GM18502 (cell line): ENCODE measurements around the gene CBARP.
A peak's percentile ranks its signal among the peaks of the same experiment; 100 is the strongest.
"Not testable (repeated sequence)": the region's sequence is repeated elsewhere in the genome, so short reads cannot be mapped to it uniquely, and the experiment has no call there.

Experiments used
- ATAC-seq: cut with Tn5 transposase; IDR thresholded peaks from one replicate; pipeline ENCODE4 v1.9.1; 2021; ENCODE audit warnings: mild to moderate bottlenecking; ENCODE audit not compliant: unreplicated experiment, poor library complexity

CBARP gene

DNA sequence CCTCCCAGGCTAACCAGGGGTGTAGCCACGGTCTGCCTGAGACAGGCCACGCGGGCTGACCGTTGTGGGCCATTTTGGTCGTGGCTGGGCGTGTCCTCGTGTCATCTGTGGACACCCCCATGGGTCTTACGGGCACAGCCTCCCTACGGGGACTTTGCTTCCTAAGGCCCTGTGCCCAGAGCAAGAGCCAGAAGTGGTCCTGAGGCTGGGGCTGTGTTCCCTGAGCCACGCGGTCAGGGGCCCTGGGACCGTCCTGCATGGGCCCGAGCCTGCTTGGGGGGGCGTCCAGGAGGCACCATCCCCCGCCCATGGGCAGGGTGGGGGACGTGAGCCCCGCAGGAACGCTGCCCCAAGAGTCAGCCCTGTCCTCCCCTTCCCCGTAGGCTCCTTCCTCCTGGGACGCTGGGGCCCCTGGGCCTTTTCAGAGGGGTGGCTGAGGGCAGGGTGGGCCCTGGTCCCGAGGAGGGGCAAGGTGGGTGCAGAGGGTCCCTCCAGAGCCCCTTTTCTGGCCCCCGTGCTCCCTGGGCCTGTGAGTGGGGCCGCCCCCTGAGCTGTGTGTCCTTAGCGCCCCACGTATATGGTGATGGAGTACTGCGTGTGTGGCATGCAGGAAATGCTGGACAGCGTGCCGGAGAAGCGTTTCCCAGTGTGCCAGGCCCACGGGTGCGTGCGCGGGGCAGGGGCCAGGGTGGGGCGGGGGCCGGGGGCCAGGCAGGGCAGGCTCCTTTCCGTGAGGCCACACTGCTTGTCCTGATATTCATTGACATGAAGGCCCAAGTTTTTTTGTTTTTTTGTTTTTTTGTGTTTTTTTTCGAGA, 18.8 kb downstream of the CBARP start:
- no peak for ATAC-seq

DNA sequence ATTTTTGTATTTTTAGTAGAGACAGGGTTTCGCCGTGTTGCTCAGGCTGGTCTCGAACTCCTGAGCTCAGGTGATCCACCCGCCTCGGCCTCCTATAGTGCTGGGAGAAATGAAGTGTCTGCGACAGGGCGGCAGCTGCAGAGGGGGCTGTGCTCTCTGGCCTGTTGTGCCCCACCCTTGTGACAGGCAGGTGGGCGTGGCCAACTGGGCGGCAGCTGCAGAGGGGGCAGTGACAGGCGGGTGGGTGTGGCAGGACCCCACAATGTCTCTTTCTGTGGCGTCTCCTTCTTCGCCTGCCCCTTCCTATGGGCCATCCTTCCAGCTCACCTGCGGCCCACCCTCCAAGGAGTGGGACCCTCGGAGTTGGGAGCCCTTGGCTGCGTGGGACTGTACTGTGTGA, 20.4 kb downstream of the CBARP start:
- no peak for ATAC-seq

DNA sequence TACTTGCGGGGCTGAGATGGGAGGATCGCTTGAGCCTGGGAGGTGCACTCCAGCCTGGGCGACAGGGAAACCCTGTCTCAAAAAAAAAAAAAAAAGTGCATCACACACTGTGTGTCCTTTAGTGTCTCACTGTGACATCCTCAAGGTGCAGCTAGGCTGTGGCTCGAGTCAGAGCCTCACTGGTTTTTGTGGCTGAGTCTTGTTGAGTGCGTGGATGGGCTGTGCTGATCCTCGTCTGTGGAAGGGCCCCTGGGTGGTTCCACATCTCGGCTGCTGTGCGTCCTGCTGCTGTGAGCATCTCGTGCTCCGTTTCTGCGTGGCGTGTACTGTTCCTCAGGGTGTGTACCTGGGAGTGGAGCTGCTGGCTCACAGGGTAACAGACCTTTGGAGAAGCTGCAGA, 21.0 kb downstream of the CBARP start:
- no peak for ATAC-seq

DNA sequence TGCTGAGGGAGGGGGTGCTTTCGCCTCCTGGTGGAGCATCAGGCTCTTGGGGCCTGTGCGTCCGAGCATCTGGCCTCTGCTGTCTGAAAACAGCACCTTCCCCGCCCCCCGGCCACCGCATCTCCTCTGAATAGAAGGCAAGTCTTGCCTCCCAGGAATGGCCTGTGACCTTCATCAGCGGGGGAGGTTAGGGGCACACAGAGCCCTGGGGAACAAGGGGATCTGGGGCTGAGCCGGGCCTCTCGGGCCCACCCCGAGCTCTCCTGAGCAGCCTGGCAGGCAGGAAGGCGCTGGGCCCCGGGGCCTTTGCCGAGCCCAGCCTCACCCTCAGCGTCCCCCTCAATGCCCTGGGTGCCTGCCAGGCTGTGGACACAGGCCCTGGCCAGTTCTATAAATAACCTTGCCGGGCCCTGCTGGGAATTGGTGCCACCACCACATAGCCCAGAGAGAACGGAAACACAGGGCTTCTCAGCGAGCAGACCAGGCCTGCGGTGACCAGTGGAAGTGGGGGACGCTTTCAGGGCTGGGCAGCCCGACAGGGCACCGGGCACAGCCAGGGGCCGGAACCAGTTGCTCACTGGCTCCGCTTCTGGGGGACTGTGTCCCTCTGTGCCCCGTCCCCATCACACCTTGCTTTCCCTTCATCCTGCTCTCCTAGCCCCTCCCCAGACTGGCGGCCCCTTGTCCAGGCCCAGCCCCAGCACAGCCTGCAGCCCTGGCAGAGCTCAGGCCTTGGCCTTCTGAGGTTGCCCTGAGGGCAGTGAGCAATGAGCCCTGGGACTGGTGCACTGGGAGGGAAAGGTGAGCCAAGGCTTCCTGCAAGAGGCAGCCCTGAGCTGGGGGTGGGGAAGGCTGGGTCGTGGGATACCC, 22.7 kb downstream of the CBARP start:
- ATAC-seq, result no peak

DNA sequence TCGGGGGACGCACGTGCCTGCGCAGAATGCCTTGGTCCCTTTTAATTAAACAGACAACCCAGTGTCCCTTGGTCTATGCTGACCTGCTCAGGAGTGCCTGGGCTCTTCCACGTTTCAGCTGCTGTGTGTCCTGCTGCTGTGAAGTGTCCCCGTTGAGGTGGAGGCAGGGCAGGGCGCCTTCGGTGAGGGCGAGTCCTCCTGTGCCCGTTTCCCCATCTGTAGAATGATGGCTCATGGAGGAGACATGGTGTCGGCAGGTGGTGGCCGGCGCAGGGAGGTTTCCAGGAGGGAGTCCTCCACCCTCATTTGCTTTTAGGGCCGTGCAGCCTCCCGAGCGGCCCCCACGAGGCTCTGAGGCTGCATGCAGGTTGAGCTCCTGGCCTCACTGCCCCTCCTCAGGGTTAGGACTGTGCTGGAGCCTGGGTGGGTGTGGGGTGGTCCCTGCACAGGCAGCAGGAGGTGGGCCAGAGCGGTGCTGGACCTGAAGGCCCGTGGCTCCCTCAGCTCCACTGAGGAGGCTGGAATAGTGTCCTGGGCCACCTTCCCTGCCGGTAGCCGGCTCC, 23.4 kb downstream of the CBARP start:
- no peak for ATAC-seq

DNA sequence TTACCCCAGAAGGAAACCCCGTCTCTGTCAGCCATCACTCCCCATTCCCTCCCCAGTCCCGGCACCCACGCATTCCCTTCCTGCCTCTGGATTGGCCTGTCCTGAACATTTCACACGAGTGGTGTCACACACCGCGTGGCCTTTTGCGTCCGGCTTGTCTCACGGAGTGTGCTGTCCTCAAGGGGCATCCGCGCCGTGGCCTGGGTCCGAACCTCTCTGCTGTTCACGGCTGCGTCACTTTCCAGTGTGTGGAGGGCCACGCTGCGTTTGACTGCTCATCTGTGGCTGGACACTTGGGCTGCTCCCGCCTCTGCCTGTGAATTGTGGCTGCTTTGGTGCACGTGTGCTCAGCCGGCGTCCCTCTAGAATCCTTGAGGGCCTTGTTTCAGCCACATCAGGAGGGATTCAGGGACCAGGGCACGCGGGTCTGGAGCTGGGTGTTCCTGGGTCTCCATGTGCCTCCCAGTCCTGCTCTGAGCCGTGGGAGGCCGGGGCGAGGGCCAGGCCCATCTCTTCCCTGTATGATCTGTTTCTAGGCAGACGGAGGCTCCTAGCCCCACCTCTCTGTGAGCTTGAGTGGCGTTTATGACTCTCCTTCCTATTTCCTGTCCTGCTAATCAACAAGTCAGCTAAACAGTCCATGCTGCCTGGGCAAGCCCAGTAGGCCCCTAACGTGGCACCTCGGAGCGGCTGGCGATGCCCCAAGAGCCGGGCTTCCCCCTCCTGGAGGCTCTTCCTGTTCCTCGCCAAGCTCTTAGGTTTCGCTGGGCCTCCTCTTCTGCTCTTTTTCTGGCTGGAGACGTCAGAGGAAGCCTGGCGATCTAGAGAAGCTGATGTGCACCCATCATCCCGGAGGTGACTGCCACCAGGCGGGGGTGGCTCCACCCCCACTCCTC, 24.2 kb downstream of the CBARP start:
- no peak for ATAC-seq

DNA sequence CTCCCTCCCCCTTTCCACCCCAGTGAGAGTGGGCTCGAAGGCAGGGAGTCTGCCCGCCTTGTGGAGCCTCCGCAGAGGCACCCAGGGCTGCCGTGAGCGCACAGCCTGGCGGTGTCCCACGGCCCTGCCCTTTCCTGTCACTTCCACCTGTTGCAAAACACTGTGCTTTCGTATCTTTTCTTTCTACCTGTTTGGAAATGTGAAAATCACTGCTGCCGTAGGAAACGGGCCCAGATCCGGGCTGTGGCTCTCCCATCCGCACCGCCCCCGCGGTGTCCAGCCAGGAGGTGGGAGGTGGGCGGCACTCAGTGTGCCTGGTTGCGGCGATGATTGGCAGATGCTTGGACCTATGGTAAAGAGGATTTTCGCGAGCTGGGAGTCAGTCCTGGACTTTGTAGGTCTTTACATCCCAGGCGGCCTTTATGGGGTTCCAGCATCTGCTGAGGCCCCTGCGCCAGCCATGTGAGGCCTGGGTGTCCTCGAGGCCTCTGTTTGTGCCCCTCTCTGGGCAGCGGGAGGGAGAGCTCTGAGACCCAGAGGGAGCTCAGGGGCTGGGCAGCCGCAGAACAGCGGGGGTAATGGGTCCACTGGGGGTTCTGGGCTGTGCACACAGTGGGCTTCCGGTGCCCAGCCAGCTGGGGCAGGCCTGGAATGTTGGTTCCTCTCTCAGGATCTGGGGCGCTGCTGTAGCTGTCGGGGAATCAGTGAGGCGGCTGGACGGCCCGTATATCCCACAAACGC, 26.1 kb downstream of the CBARP start:
- ATAC-seq, result no peak

DNA sequence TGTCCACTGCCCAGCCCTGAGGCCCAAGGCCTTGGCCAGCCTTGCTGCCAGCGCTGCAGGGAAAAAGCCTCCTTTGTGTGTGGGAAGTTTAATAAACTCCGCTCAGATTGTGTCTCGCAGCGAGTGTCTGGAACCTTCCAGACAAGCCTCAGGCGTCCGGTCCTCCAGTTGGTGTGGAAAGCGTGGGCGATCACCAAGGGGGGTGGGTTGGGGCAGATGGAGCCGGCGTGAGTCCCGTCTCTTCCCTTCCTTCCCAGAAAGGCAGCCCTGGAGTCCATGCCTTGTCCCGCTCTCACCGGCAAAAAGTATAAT, 27.6 kb downstream of the CBARP start:
- no peak for ATAC-seq

DNA sequence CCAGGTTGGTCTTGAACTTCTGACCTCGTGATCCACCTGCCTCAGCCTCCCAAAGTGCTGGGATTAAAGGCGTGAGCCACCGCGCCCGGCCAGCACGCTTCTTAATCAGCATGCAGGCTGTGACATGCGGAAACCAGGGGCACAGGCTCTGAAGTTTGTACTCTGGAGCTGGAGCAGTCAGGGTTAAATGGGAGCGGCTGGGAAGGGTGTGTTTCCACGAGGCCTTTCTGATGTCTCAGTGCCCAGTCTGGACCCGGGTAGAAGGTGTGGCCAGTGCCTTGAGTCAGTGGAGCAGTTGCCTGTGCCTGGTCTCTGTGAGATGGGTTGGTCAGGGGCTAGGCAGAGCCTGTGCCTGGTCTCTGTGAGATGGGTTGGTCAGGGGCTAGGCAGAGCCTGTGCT, 29.0 kb downstream of the CBARP start:
- not testable (repeated sequence) for ATAC-seq

DNA sequence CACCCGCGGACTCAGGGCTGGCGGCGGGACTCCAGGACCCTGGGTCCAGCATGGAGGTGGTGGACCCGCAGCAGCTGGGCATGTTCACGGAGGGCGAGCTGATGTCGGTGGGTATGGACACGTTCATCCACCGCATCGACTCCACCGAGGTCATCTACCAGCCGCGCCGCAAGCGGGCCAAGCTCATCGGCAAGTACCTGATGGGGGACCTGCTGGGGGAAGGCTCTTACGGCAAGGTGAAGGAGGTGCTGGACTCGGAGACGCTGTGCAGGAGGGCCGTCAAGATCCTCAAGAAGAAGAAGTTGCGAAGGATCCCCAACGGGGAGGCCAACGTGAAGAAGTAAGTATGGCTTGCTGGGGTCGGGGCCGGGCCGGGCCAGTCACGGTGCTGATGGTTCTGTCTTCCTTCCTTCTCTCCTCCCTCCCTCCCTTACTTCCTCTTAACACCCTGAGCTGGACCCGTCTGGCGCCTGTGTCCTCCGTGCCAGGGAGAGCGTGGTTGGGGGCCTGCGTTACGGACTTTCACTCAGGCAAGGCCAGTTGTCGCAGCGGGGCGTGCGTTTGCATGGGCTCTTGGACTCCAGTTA, 30.8 kb downstream of the CBARP start:
- no peak for ATAC-seq

DNA sequence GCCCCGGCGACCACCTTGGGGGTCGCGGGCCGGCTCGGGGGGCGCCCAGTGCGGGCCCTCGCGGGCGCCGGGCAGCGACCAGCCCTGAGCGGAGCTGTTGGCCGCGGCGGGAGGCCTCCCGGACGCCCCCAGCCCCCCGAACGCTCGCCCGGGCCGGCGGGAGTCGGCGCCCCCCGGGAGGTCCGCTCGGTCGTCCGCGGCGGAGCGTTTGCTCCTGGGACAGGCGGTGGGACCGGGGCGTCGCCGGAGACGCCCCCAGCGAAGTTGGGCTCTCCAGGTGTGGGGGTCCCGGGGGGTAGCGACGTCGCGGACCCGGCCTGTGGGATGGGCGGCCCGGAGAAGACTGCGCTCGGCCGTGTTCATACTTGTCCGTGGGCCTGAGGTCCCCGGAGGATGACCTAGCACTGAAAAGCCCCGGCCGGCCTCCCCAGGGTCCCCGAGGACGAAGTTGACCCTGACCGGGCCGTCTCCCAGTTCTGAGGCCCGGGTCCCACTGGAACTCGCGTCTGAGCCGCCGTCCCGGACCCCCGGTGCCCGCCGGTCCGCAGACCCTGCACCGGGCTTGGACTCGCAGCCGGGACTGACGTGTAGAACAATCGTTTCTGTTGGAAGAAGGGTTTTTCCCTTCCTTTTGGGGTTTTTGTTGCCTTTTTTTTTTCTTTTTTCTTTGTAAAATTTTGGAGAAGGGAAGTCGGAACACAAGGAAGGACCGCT, 31.5 kb downstream of the CBARP start:
- no peak for ATAC-seq

DNA sequence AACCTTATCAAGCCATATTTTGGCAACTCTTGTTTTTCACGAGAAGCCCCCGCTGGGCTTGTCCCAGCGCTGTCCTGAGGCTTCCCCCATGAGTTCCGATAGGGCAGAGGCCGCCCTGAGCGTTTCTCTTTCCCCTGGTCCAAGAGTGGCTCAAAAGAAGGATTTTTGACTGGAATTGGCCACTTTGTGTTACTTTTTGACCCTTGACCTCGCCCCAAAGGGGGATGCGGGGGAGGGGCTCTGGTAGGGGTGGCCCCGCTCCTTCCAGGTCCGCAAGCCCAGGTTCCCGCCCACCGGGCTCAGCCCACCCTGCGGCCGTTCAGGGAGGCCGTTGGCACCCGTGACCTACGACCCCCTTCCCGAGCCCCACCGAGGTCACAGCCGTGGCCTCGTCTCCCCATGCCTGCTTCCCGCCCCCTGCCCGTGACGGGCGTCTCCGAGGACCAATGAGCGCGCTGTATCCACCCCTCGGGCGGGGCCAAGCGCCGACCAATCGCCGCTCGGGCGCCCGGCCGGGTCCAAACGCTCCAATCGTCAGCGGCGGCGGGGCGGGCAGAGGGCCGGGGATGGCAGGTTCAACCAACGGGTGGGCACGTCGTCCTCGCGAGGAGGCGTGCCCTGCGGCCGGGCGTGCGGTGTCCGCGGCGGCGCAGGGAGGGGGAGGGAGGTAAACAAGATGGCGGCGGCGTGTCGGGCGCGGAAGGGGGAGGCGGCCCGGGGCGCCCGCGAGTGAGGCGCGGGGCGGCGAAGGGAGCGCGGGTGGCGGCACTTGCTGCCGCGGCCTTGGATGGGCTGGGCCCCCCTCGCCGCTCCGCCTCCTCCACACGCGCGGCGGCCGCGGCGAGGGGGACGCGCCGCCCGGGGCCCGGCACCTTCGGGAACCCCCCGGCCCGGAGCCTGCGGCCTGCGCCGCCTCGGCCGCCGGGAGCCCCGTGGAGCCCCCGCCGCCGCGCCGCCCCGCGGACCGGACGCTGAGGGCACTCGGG, 32.4 kb downstream of the CBARP start, which contains the start of gene STK11:
Gene STK11 (plus strand): TSS at position 665 of the 986 bp plus-strand sequence. CDS start 1,136 bp downstream, outside the sequence.
- ATAC-seq, result peak; percentile 86

DNA sequence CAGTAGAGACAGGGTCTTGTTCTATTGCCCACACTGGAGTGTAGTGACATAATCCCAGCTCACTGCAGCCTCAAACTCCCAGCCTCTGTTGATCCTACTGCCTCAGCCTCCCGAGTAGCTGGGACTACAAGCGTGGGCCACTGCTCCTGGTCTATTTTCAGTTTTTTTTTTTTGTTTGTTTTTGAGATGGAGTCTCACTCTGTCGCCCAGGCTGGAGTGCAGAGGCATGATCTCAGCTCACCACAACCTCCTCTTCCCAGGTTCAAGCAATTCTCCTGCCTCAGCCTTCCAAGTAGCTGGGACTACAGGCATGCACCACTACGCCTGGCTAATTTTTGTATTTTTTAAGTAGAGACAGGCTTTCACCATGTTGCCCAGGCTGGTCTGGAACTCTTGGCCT, 37.2 kb downstream of the CBARP start:
- not testable (repeated sequence) for ATAC-seq

DNA sequence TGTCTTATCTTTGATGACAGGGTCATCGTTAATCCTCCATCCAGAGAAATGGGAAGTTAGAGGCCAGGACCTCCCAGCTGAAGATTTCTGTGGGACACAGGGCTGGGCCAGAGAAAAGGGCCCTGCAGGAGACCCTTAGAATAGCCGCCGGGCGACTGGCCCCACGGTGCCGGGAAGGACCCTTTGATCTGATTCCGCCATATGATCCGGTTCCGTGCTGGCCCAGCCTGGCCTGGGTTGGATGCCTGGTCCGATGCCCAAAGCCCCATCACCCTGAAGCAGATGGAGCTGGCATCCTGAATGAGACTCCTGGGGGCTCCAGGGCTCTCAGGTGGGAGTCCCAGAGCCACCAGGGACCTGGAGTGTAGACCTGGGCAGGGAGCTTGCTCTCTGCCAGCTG, 38.3 kb downstream of the CBARP start:
- no peak for ATAC-seq

DNA sequence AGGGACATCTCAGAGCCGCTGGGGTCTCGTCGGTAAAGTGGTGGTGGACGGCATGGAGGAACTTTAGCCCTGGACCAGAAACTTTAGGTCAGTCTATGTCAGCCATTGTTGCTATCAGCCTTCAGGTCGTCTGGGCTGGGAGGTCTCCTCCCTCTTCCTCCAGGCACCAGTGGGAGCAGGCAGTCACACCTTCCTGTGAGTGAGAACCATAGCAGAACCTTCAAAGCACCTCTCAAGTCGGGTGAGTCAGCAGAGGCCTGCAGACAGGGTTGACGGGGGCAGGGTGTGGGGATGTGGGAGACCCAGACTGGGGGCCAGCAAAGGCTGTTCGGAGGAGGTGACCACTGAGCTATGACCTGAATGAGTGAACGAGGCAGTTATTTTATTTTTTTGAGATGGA, 48.4 kb downstream of the CBARP start:
- ATAC-seq, result no peak

DNA sequence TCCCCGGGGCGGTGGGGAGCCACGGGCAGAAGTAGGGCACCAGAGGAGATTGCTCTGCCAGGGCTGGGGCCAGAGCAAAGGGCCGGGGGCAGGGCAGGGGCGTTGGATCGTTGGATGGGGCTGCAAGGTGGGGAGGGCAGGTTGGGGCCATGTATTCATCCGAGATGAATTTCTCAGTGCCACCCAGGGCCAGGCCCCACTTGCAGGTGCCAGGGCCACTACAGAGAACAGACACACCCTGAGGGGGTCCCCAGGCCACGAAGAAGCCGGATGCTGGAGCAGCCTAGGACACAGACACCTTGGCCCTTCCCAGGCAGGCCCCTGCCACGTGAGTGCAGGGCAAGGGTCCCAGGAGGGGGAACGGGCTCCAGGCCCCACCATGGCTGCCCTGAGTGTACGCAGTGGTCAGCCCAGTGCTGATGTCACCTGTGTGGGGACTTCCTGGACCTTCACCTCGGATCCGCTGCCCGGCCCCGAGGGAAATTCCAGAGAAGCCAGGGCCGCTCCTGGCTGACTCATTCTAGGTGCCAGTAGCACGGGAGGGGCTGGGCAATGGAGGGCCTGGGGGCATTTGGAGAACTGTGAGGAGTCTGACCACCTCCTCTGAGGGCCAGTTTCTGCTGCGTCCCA, 54.1 kb downstream of the CBARP start:
- ATAC-seq, result peak; percentile 42

DNA sequence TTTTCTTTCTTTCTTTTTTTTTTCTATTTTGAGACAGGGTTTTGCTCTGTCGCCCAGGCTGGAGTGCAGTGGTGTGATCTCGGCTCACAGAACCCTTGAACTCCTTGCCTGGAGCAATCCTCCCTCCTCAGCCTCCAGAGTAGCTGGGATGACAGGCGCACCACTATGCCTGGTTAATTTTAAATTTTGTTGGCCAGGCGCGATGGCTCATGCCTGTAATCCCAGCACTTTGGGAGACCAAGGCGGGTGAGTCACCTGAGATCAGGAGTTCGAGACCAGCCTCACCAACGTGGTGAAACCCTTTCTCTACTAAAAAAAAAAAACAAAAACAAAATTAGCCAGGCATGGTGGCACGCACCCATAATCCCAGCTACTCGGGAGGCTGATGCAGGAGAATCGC, 55.1 kb downstream of the CBARP start:
- ATAC-seq, result no peak
